ENCODE measurements around the gene TTC33.

Gene TTC33

DNA sequence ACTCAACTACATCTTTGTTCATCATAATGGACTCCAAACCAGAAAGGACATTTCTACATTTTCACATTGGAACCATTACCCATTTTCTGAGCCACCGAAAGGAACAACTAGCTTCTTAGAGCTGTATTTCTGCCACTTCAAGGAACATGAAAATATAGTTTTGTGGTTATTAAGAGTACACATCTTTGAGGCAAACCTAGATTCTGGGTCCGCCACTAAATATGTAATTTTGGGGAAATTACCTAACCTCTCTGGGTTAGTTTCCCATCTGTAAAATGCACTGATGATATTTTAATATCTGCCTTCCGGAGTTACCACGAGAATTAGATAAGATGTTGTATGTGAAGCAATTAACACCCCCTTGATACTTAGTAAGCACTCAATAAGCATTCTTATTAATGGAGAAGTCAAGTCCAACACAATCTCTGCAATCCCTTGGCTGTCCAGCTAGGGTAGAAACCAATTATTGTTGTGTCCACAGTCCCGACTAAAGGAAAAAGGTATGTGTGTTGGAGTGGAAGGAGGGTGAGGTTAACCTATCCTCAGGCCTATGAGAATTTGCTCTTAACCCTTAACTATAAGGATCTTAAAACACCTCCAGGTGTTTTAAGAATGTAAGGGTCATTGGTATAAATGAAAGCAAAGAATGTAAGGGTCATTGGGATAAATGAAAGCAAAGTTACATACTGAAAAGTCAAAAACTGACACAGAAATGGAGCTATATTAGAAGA, 170.1 kb downstream of the TTC33 start:
- Histone ChIP-seq H4K20me1 (ENCODE audit: insufficient read depth, low read length) (no peaks in the 10 kb centered on the region), H3K4me3 (ENCODE audit: low read length) (no peak overlapping the region), H3K9me3 (ENCODE audit: insufficient read depth, low read length) (no peaks in the 10 kb centered on the region), H3K36me3 (replicated peaks; ENCODE audit: low read depth, low read length) (no peaks in the 10 kb centered on the region), H3K4me1 (ENCODE audit: low read length) (peaks cover 9% of the 10 kb centered on the region), H3K4me2 (ENCODE audit: low read length) (0 out of 2 replicates have a peak overlapping the region, but pooled peaks have one; percentile 3), H3K27me3 (ENCODE audit: low read depth, low read length) (no peaks in the 10 kb centered on the region), H3K79me2 (ENCODE audit: low read length) (no peaks in the 10 kb centered on the region), H3K27ac (ENCODE audit: low read length) (no peak overlapping the region), H3K9ac (ENCODE audit: low read length) (no peak overlapping the region), H2AFZ (ENCODE audit: low read depth, low read length) (no peak overlapping the region)
- TF ChIP-seq EZH2phosphoT487 (IDR thresholded peaks at IDR 0.05; ENCODE audit: low read depth) = no peak
- TF ChIP-seq, protein P1, sequence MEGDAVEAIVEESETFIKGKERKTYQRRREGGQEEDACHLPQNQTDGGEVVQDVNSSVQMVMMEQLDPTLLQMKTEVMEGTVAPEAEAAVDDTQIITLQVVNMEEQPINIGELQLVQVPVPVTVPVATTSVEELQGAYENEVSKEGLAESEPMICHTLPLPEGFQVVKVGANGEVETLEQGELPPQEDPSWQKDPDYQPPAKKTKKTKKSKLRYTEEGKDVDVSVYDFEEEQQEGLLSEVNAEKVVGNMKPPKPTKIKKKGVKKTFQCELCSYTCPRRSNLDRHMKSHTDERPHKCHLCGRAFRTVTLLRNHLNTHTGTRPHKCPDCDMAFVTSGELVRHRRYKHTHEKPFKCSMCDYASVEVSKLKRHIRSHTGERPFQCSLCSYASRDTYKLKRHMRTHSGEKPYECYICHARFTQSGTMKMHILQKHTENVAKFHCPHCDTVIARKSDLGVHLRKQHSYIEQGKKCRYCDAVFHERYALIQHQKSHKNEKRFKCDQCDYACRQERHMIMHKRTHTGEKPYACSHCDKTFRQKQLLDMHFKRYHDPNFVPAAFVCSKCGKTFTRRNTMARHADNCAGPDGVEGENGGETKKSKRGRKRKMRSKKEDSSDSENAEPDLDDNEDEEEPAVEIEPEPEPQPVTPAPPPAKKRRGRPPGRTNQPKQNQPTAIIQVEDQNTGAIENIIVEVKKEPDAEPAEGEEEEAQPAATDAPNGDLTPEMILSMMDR (IDR thresholded peaks at IDR 0.05; ENCODE audit: low read depth, low read length) = no peak

- H3K27me3 ChIP-seq (ENCODE audit: low read depth, low read length) = no peaks in the 10 kb centered on the region
- H3K9ac ChIP-seq (ENCODE audit: low read length) = no peak overlapping the region
- no peak overlapping the region for H2AFZ ChIP-seq (ENCODE audit: low read depth, low read length)
- H3K4me3 ChIP-seq (ENCODE audit: low read length) = no peak overlapping the region
- no peaks in the 10 kb centered on the region for H3K79me2 ChIP-seq (ENCODE audit: low read length)
- peaks cover 22% of the 10 kb centered on the region for H3K4me1 ChIP-seq (ENCODE audit: low read length)
- H4K20me1 ChIP-seq (ENCODE audit: insufficient read depth, low read length) = no peaks in the 10 kb centered on the region
- H3K9me3 ChIP-seq (ENCODE audit: insufficient read depth, low read length) = no peaks in the 10 kb centered on the region
- no peaks in the 10 kb centered on the region for H3K36me3 ChIP-seq (replicated peaks; ENCODE audit: low read depth, low read length)
- H3K4me2 ChIP-seq (ENCODE audit: low read length) = no peak overlapping the region
- TF ChIP-seq, protein P1 (IDR thresholded peaks at IDR 0.05; ENCODE audit: low read depth, low read length) = no peak
- no peak for TF ChIP-seq EZH2phosphoT487 (IDR thresholded peaks at IDR 0.05; ENCODE audit: low read depth)
- no peak overlapping the region for H3K27ac ChIP-seq (ENCODE audit: low read length)
These were observed 171.7 kb downstream of the TTC33 start for GRCh38 chr5:40584054-40584453.

GRCh38 chr5:40578501-40579451, 177.0 kb downstream of the TTC33 start:
- Histone ChIP-seq H3K27ac (ENCODE audit: low read length) (peak overlapping the region; percentile 95), H3K4me3 (ENCODE audit: low read length) (peak overlapping the region; percentile 74), H3K9me3 (ENCODE audit: insufficient read depth, low read length) (no peaks in the 10 kb centered on the region), H2AFZ (ENCODE audit: low read depth, low read length) (no peak overlapping the region), H3K4me1 (ENCODE audit: low read length) (peaks cover 43% of the 10 kb centered on the region), H3K79me2 (ENCODE audit: low read length) (no peaks in the 10 kb centered on the region), H4K20me1 (ENCODE audit: insufficient read depth, low read length) (no peaks in the 10 kb centered on the region), H3K27me3 (ENCODE audit: low read depth, low read length) (no peaks in the 10 kb centered on the region), H3K4me2 (ENCODE audit: low read length) (peak overlapping the region; percentile 74), H3K9ac (ENCODE audit: low read length) (peak overlapping the region; percentile 63), H3K36me3 (replicated peaks; ENCODE audit: low read depth, low read length) (no peaks in the 10 kb centered on the region)
- no peak for TF ChIP-seq EZH2phosphoT487 (IDR thresholded peaks at IDR 0.05; ENCODE audit: low read depth)
- TF ChIP-seq, protein P1 (IDR thresholded peaks at IDR 0.05; ENCODE audit: low read depth, low read length) = no peak

- H3K36me3 ChIP-seq (replicated peaks; ENCODE audit: low read depth, low read length) = no peaks in the 10 kb centered on the region
- H4K20me1 ChIP-seq (ENCODE audit: insufficient read depth, low read length) = no peaks in the 10 kb centered on the region
- H3K4me2 ChIP-seq (ENCODE audit: low read length) = peak overlapping the region; percentile 74
- H2AFZ ChIP-seq (ENCODE audit: low read depth, low read length) = no peak overlapping the region
- peak overlapping the region; percentile 74; the same call in 1 of the 2 replicates for H3K4me3 ChIP-seq (ENCODE audit: low read length)
- H3K27me3 ChIP-seq (ENCODE audit: low read depth, low read length) = no peaks in the 10 kb centered on the region
- peaks cover 43% of the 10 kb centered on the region for H3K4me1 ChIP-seq (ENCODE audit: low read length)
- no peaks in the 10 kb centered on the region for H3K79me2 ChIP-seq (ENCODE audit: low read length)
- TF ChIP-seq EZH2phosphoT487 (IDR thresholded peaks at IDR 0.05; ENCODE audit: low read depth) = no peak
- TF ChIP-seq, protein P1 (IDR thresholded peaks at IDR 0.05; ENCODE audit: low read depth, low read length) = no peak
- peak overlapping the region; percentile 63; the same call in 1 of the 2 replicates for H3K9ac ChIP-seq (ENCODE audit: low read length)
- H3K27ac ChIP-seq (ENCODE audit: low read length) = peak overlapping the region; percentile 95
- H3K9me3 ChIP-seq (ENCODE audit: insufficient read depth, low read length) = no peaks in the 10 kb centered on the region
These were observed 178.0 kb downstream of the TTC33 start for GRCh38 chr5:40577718-40578117.

Data from OCI-LY3 (cell line).